ENCODE results near the gene MSGN1. TPM values are rescaled to one million over a fixed set of nuclear protein-coding genes. Genes with fewer than 3 reads are reported as not detected.
A peak's percentile ranks its signal among the peaks of the same experiment; 100 is the strongest.

MSGN1 gene
- total RNA-seq, 2 donors from 2014 or later: not detected

DNA sequence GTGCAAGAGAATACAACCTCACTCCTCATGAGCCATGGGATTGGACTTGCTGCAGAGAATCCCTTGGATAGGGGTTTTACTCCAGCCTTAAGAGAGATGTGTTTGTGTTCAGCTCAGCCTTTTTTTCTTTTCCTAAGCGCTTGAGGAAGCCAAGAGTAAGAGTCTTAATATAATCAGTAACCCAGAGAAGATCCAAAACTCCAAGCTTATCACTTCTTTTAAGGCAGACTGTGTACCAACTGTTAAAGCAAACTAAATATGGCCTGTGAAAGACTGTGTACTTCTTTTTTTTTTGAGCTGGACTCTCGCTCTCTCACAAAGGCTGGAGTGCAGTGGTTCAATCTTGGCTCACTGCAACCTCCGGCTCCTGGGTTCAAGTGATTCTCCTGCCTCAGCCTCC lies 30.4 kb downstream of the MSGN1 start:
- Mint-ChIP-seq H3K36me3 (no peaks in the 10 kb centered on the region), H3K4me1 (ENCODE audit: low read depth in 2 of 2) (no peaks in the 10 kb centered on the region)

DNA sequence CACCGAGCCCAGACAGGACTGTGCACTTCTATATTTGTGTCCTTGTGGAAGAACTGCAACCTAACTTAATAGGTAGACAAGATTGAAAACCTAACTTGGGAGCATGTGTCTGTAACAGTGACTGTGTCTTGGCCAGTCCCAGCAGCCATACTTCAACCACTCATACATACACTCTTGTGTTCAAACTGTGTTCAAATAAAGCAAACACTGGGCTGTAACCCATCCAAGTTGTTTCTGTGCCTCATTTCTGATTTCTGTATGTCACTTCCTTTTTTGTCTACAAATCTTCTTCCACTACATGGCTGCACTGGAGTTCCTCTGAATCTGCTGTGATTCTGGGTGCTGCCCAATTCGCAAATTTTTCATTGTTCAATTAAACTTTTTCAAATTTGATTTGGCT lies 31.0 kb downstream of the MSGN1 start:
- no peaks in the 10 kb centered on the region for H3K4me1 Mint-ChIP-seq (ENCODE audit: low read depth in 2 of 2)
- H3K36me3 Mint-ChIP-seq: no peaks in the 10 kb centered on the region
- ATAC-seq: no peak
- H3K27me3 Mint-ChIP-seq: peaks cover 8 to 13% of the 10 kb centered on the region in 2 donors
- H3K9me3 Mint-ChIP-seq: no peaks in the 10 kb centered on the region
- no peak overlapping the region for H3K27ac Mint-ChIP-seq
- no peak for DNase-seq (ENCODE audit: low spot score)
- no peak overlapping the region for H3K4me3 Mint-ChIP-seq

More for the DNA sequence above, 30.4 kb downstream of the MSGN1 start:
- no peak overlapping the region for H3K4me3 Mint-ChIP-seq
- ATAC-seq: no peak
- peaks cover 8 to 13% of the 10 kb centered on the region in 2 donors for H3K27me3 Mint-ChIP-seq
- H3K9me3 Mint-ChIP-seq: no peaks in the 10 kb centered on the region
- H3K27ac Mint-ChIP-seq: no peak overlapping the region
- no peak for DNase-seq (ENCODE audit: low spot score)

DNA sequence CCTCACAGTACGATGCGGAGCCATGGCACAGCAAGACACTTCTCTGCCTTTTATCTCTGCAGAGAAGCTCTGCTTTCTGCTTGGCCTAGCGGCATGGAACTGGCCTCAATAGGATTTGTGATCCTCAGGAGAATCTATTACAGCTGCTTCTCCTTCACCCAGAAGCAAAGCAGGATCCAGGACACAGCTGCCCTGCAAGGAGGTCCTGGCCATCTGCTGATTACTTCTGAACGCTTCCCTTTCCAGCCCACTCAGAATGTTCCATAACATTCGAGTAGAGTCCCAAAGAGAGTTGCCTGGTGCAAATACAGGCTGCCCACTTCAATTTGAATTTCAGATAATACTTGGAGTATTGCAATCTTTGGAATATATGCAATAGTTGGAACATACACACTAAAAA lies 33.0 kb downstream of the MSGN1 start:
- H3K36me3 Mint-ChIP-seq: no peaks in the 10 kb centered on the region
- no peak overlapping the region for H3K4me3 Mint-ChIP-seq

DNA sequence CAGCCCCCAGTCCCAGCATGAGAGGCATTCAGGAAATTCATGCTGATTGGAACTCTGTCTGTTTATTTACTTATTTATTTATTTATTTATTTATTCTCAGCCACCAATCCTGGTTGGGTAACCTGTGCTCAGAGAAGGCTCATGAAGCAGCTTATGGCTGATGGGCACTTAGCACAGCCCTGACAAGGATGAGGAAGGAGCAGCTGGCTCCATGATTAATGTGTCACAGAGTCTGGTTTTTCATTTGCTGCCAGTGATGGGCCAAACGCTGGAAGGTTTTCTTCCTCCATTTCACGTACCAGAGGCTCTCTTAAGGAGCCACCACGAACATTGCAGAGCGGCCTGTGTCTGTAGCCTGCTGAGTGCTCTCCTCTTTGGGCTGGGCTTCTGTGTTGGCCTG lies 33.9 kb downstream of the MSGN1 start:
- Mint-ChIP-seq H3K9me3 (no peaks in the 10 kb centered on the region), H3K27me3 (peaks cover 10 to 11% of the 10 kb centered on the region in 2 donors), H3K27ac (no peak overlapping the region), H3K4me1 (ENCODE audit: low read depth in 2 of 2) (no peaks in the 10 kb centered on the region), H3K36me3 (no peaks in the 10 kb centered on the region), H3K4me3 (no peak overlapping the region)
- ATAC-seq (no peak), DNase-seq (ENCODE audit: low spot score) (no peak)

More for the DNA sequence above, 33.0 kb downstream of the MSGN1 start:
- H3K4me1 Mint-ChIP-seq (ENCODE audit: low read depth in 2 of 2): no peaks in the 10 kb centered on the region
- H3K27me3 Mint-ChIP-seq: peaks cover 3 to 10% of the 10 kb centered on the region in 2 donors
- H3K9me3 Mint-ChIP-seq: no peaks in the 10 kb centered on the region
- H3K27ac Mint-ChIP-seq: no peak overlapping the region
- ATAC-seq (no peak), DNase-seq (ENCODE audit: low spot score) (no peak)

DNA sequence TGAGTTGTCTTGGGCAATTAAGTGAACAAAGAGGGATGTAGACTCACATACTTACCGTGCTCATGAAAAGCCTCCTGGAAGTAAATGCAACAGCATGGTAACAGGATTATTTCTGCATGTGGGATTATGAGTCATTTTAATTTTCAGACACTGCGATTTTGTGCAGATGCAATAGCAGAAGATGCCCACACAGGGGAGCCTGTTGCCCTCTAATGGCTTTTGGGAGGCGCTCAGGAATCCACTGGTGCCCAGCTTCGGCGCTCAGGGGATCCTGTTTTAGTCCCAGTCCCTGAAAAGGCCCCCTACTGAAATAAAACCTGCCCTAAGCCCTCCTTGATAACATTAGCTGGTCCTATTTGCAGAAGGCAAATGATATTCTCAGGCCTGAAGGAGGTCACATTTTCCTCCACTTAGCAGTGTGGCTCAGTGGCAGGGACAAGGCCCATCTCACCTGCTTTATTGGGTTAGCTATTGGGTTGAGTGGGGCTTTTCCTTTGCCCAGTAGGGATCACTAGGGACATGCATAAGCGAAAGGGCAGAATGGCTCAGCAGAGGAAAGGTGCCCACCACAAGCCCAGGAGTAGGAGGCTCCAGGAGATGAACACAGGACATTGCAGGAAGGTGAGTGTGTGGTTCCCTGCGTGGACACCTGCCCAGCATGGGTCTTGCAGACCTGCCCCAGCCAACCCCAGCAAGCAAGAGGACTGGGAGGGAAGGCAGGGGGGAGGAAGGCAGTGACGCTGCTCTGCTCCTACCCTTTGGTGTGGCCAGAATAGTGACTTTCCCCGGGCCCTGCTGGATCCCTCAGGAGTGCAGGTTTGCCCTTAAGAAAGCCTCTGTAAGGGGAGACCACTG lies 35.7 kb downstream of the MSGN1 start:
- Mint-ChIP-seq H3K27ac (no peak overlapping the region), H3K36me3 (no peaks in the 10 kb centered on the region), H3K27me3 (peaks cover 6 to 16% of the 10 kb centered on the region in 2 donors), H3K4me3 (no peak overlapping the region), H3K9me3 (no peaks in the 10 kb centered on the region), H3K4me1 (ENCODE audit: low read depth in 2 of 2) (no peaks in the 10 kb centered on the region)
- ATAC-seq (peak in 1 of 2 donors; percentile 40), DNase-seq (ENCODE audit: low spot score) (no peak)

DNA sequence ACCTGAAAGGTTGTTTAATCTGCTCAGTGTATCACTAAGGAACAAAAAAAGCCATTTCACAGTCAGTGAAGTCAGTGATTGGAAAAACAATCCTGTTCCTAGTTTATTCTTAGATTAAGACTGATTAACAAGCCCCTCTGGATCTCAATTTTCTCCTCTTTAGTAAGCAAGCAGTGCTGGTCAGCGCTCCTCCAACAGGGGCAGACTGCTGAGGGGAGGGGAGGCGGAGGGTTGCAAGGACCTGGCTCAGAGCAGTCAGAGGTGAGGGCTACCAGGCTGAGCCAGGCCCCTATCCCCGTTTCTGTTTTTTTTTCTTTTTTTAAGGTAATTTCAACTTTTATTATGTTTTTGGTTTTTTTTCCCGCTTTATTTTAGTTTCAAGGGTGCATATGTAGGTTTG lies 37.5 kb downstream of the MSGN1 start:
- Mint-ChIP-seq H3K4me3 (no peak overlapping the region), H3K9me3 (no peaks in the 10 kb centered on the region), H3K36me3 (no peaks in the 10 kb centered on the region), H3K4me1 (ENCODE audit: low read depth in 2 of 2) (no peaks in the 10 kb centered on the region), H3K27ac (no peak overlapping the region), H3K27me3 (peaks cover 15 to 32% of the 10 kb centered on the region in 2 donors)
- ATAC-seq (no peak), DNase-seq (ENCODE audit: low spot score) (no peak)

DNA sequence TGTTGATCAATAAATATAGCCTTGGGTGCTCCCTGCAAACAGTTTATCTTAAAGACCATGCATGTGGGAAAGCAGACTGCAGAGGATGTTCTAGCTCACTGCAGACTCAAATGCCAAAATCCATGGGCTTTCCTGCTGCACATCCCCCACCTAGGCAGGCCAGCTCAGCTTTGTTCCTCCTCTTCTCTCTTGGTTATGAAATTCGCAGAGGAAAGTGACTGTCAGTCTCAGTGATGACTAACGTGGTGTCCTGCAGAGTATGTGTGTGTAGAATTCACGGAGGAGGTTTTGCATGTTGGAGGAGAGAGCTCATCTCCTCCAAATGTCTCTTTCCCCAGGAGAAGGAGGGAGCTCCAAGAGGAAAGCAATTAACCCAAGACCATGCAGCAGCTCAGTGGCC lies 40.8 kb downstream of the MSGN1 start:
- no peak for ATAC-seq
- Mint-ChIP-seq H3K27ac (no peak overlapping the region), H3K36me3 (no peaks in the 10 kb centered on the region), H3K4me1 (ENCODE audit: low read depth in 2 of 2) (no peaks in the 10 kb centered on the region), H3K4me3 (no peak overlapping the region), H3K9me3 (no peaks in the 10 kb centered on the region), H3K27me3 (peaks cover 26 to 53% of the 10 kb centered on the region in 2 donors)
- no peak for DNase-seq (ENCODE audit: low spot score)

DNA sequence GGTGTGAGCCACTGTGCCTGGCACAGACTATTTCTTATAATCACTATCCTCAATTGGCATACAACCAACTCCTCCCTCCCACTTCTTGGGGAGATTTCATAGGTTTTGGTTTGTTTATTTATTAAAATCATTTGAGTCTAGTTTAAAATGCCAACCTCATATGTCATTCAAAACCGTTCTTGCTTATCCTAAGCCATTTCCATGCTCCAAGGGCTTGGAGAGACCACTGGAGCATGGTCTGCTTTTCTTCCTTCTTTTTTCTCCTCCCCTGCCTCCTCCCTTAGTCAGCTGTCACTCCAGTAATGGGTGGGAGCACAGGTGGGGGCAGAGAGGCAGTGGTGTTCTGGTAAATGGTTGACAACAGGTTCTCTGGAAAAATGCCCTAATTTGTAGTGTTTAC lies 41.8 kb downstream of the MSGN1 start:
- ATAC-seq (no peak), DNase-seq (ENCODE audit: low spot score) (no peak)
- no peaks in the 10 kb centered on the region for H3K9me3 Mint-ChIP-seq
- H3K36me3 Mint-ChIP-seq: no peaks in the 10 kb centered on the region
- H3K27me3 Mint-ChIP-seq: peaks cover 29 to 54% of the 10 kb centered on the region in 2 donors
- H3K4me3 Mint-ChIP-seq: no peak overlapping the region
- no peak overlapping the region for H3K27ac Mint-ChIP-seq
- H3K4me1 Mint-ChIP-seq (ENCODE audit: low read depth in 2 of 2): no peaks in the 10 kb centered on the region

DNA sequence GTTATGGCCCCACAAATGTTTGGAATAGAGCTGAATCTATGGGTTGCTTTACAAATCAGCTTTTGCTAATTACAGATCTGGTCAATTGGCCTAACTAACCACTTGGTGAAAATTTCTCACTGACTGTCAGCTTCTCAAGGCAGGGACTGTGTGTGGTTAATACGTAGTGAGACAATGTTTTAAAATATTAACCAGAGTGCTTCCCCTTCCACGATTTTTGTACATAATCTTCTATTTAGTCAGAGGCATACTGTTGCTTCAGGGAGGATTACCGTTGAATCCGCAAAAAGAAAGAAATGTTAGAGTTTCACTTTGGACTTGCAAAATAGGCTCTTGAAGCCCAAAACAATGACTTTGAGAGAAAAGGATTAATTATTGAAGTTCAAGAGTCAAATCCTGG lies 47.3 kb downstream of the MSGN1 start:
- no peak for DNase-seq (ENCODE audit: low spot score)
- Mint-ChIP-seq H3K27ac (no peak overlapping the region), H3K4me1 (ENCODE audit: low read depth in 2 of 2) (no peaks in the 10 kb centered on the region), H3K9me3 (no peaks in the 10 kb centered on the region), H3K4me3 (no peak overlapping the region), H3K27me3 (peaks cover 18 to 24% of the 10 kb centered on the region in 2 donors), H3K36me3 (no peaks in the 10 kb centered on the region)
- no peak for ATAC-seq

DNA sequence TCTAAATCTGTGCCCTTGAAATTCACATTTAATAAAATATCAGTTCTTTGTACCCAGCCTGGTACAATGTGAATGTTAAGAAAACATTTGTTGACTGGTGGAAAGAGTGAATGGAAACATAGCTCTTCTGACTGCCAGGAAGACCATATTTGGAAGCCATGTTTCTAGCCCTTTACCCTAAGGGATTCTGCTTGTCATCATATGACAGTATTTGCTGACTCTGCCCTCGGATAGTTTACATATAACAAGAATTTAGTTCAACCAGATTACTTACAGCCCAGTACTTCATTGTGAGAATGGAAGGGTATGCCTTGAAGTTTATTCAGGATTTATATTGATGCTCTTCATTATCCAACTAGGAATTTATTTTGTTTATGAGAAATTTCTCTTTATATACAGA lies 48.4 kb downstream of the MSGN1 start:
- no peak for ATAC-seq
- peaks cover 15% of the 10 kb centered on the region in 2 donors for H3K27me3 Mint-ChIP-seq
- no peak for DNase-seq (ENCODE audit: low spot score)
- no peak overlapping the region for H3K4me3 Mint-ChIP-seq
- H3K36me3 Mint-ChIP-seq: no peaks in the 10 kb centered on the region
- no peaks in the 10 kb centered on the region for H3K4me1 Mint-ChIP-seq (ENCODE audit: low read depth in 2 of 2)
- H3K27ac Mint-ChIP-seq: no peak overlapping the region
- no peaks in the 10 kb centered on the region for H3K9me3 Mint-ChIP-seq

DNA sequence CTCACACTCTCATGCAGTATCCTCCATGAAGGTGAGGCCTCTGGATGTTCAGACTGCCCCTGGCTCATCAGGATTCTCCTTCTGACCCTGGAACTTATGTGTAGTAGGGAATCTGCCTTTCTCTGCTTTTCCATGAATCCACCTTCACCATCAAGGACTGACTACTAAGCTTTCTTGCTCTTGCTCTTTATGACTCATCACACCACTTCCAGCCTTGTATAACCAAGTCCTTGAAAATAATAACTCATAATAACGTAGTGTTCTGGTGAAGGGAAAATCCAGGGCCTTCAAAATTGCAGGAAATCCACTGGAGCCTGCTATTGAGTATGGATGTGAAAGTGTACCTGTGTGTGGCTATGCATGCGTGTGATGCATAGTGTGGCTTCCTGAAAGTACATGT lies 50.9 kb downstream of the MSGN1 start:
- H3K27ac Mint-ChIP-seq: no peak overlapping the region
- no peak overlapping the region for H3K4me3 Mint-ChIP-seq
- no peak for DNase-seq (ENCODE audit: low spot score)
- H3K36me3 Mint-ChIP-seq: no peaks in the 10 kb centered on the region
- ATAC-seq: no peak
- no peaks in the 10 kb centered on the region for H3K4me1 Mint-ChIP-seq (ENCODE audit: low read depth in 2 of 2)
- H3K9me3 Mint-ChIP-seq: no peaks in the 10 kb centered on the region
- H3K27me3 Mint-ChIP-seq: peaks cover 6 to 8% of the 10 kb centered on the region in 2 donors

Other genes starting within 250 kb of the MSGN1 start
- 10 to 100 TPM; 19.9 to 30.4 TPM for gene SMC6, start 62.6 kb upstream of the MSGN1 start, total RNA-seq
- gene GEN1, start 62.3 kb upstream of the MSGN1 start, total RNA-seq: 10 to 100 TPM; 31.0 to 51.2 TPM
- gene KCNS3, start 62.2 kb downstream of the MSGN1 start, total RNA-seq: not detected